ENCODE data around the gene LRRC74A.
"Not testable (repeated sequence)": the region's sequence is repeated elsewhere in the genome, so short reads cannot be mapped to it uniquely, and the experiment has no call there.

Gene LRRC74A

DNA sequence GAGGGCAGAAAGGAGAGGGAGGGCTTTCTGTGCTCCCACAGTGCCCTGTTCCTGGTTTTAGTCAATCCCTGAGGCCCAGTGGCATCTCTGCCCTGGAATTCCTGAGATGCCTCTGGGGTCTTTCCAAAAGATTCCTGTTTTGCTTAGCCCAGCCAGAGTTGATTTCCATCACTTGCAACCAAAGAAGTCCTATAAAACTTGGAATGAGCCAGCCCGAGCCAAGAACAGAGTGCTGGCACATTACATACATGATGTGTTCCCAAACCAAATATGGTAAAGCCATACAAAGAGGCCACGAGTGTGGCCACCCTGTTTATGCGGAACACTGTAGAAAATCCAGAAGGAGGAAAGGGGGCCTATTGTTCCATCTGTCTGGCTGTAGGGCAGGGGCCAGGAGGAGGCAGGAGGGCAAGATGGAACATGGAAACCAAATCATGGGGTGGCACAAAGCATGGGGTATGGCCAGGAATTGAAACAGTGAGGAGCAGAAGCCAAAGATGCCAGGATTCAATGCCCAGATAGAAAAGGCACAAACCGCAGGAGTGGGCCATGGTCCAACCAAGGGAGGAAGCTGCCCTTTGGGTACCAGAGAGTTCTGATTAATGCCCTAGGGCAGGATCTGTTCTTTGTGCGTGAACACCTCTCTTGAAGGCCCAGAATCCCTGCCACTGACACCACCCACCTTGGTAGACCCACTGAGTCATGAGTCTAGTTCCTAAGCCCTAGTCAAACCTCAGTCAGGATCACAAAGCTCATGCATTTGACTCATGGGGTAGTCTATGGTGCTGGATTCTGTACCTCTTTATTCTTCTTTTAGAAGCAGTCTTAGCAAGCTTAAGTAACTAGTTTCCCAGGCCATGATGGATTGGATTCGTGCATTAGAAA lies 75.2 kb downstream of the LRRC74A start:
- Histone ChIP-seq H3K4me3 (ENCODE audit: low read length) (no peak overlapping the region), H3K9me3 (ENCODE audit: insufficient read depth, low read depth, low read length) (peaks cover 6% of the 10 kb centered on the region; the same call in 1 of the 2 replicates), H3K27me3 (ENCODE audit: insufficient read depth, low read length) (no peaks in the 10 kb centered on the region), H3K4me1 (ENCODE audit: insufficient read depth, low read length) (no peaks in the 10 kb centered on the region; the same call in 1 of the 2 replicates), H3K27ac (ENCODE audit: low read length) (no peak overlapping the region), H3K9ac (ENCODE audit: low read depth, low read length) (no peak overlapping the region), H3K36me3 (ENCODE audit: insufficient read depth, low read depth, low read length) (no peaks in the 10 kb centered on the region)

DNA sequence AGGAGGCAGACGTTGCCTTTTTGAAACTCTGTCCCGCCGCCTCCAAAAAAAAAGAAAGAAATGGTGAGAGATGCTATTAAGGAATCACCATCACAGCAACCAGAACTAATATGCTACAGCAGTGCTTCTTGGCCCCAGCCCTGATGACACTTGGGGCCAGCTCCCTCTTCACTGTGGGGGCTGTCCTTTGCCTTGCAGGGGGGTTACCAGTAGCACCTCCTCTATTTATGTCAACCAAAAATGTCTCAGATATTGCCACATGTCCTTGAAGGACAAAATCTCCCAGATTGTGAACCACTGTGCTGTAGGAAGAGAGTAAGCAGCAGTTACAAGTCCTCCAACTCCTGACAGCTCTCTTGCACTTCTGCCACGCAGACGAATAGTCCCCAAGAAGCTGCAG lies 76.4 kb downstream of the LRRC74A start:
- H3K9me3 ChIP-seq (ENCODE audit: insufficient read depth, low read depth, low read length) = peaks cover 6% of the 10 kb centered on the region; the same call in 1 of the 2 replicates
- no peak overlapping the region for H3K9ac ChIP-seq (ENCODE audit: low read depth, low read length)
- H3K4me3 ChIP-seq (ENCODE audit: low read length) = no peak overlapping the region
- H3K36me3 ChIP-seq (ENCODE audit: insufficient read depth, low read depth, low read length) = no peaks in the 10 kb centered on the region
- H3K4me1 ChIP-seq (ENCODE audit: insufficient read depth, low read length) = no peaks in the 10 kb centered on the region; the same call in 1 of the 2 replicates
- H3K27me3 ChIP-seq (ENCODE audit: insufficient read depth, low read length) = no peaks in the 10 kb centered on the region
- no peak overlapping the region for H3K27ac ChIP-seq (ENCODE audit: low read length)

DNA sequence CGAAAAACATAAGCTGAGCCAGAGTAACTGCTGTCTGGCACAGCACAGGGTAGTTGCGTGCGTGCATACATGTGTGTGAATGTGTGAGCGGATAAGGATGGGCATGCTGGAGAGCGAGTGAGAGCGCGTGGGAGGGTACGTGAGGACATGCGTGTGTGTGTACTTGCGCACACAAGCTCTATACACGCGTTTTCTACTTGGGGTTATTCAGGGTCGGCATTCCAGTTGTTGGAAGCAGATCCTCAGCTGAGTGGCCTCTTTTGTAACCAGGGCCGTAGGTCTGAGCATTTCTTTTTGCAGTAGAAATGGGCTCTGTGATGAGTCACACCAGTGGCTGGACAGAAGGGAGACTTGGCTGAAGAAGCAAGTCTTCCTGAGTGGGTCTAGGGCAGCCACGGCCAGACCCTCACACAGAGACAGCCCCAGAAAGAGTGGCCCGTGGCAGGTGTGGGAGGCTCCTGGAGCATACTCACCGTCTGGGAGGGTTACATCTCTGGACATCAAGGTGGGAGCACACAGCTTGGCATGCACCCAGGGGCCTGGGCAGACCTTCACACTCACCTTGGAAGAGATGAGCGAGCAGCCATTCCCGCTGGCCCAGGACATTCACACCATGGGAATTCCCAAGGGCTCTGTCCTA lies 78.0 kb downstream of the LRRC74A start:
- Histone ChIP-seq H3K9me3 (ENCODE audit: insufficient read depth, low read depth, low read length) (peaks cover 3% of the 10 kb centered on the region; the same call in 1 of the 2 replicates), H3K27ac (ENCODE audit: low read length) (no peak overlapping the region), H3K9ac (ENCODE audit: low read depth, low read length) (no peak overlapping the region), H3K4me3 (ENCODE audit: low read length) (no peak overlapping the region), H3K27me3 (ENCODE audit: insufficient read depth, low read length) (no peaks in the 10 kb centered on the region), H3K36me3 (ENCODE audit: insufficient read depth, low read depth, low read length) (no peaks in the 10 kb centered on the region), H3K4me1 (ENCODE audit: insufficient read depth, low read length) (no peaks in the 10 kb centered on the region; the same call in 1 of the 2 replicates)

DNA sequence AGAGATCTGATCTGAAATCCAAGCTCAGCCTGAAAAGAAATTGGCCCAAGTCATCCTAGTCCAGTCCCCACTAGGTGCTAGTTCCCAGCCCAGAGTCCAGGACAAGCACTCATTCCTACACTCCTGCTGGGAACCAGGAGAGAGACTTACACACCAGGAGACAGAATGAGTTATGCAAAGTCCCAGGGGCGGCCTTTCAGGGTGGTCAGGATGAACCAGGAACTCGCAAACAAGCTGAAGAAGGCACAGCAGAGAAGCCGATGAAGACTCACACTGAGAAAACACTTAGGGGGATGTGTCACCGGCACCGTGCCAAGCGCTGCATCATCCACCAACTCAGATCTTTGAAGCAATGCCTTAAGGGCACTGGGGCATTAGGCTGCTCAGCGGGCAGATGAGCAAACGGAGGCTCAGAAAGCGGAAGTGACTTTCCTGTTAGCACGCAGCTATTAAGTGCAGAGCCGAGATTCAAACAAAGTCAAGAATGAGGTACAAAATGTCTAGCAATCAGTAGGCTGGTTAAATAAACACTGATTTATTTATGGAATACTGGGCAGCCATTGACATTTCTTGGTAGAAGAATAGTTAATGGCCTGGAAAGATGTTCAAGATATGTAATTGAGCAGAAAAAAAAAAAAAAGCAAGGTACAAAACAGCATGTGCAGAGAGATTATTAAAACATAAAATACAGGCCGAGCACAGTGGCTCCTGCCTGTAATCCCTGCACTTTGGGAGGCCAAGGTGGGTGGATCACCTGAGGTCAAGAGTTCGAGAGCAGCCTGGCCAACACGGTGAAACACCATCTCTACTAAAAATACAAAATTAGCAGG lies 78.7 kb downstream of the LRRC74A start:
- H3K9ac ChIP-seq (ENCODE audit: low read depth, low read length) = no peak overlapping the region
- H3K27me3 ChIP-seq (ENCODE audit: insufficient read depth, low read length) = no peaks in the 10 kb centered on the region
- H3K9me3 ChIP-seq (ENCODE audit: insufficient read depth, low read depth, low read length) = no peaks in the 10 kb centered on the region; the same call in 1 of the 2 replicates
- H3K27ac ChIP-seq (ENCODE audit: low read length) = no peak overlapping the region
- H3K4me3 ChIP-seq (ENCODE audit: low read length) = no peak overlapping the region
- no peaks in the 10 kb centered on the region for H3K36me3 ChIP-seq (ENCODE audit: insufficient read depth, low read depth, low read length)
- no peaks in the 10 kb centered on the region; the same call in 1 of the 2 replicates for H3K4me1 ChIP-seq (ENCODE audit: insufficient read depth, low read length)

DNA sequence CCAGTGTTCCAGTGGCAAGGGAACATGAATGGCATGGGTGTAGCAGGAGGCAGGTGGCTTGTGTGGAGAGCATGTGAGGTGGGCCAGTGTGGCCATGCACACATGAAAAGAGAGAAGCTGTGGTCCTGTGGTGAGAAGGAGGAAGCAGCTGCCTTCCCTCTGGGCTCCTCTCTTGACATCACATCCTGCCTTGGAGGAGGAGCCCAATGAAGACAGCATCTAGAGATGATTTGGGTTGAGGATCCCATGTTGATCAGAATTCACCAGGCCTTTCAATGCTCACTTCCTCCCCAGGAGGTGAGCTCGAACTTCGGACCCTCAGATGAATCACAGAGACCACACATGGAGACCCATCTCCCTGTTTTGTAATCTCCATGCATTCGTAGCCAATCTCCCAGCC lies 82.6 kb downstream of the LRRC74A start:
- no peaks in the 10 kb centered on the region for H3K27me3 ChIP-seq (ENCODE audit: insufficient read depth, low read length)
- H3K9ac ChIP-seq (ENCODE audit: low read depth, low read length) = no peak overlapping the region
- no peaks in the 10 kb centered on the region for H3K36me3 ChIP-seq (ENCODE audit: insufficient read depth, low read depth, low read length)
- H3K4me3 ChIP-seq (ENCODE audit: low read length) = no peak overlapping the region
- H3K9me3 ChIP-seq (ENCODE audit: insufficient read depth, low read depth, low read length) = no peaks in the 10 kb centered on the region
- no peak overlapping the region for H3K27ac ChIP-seq (ENCODE audit: low read length)
- H3K4me1 ChIP-seq (ENCODE audit: insufficient read depth, low read length) = no peaks in the 10 kb centered on the region; the same call in 1 of the 2 replicates

DNA sequence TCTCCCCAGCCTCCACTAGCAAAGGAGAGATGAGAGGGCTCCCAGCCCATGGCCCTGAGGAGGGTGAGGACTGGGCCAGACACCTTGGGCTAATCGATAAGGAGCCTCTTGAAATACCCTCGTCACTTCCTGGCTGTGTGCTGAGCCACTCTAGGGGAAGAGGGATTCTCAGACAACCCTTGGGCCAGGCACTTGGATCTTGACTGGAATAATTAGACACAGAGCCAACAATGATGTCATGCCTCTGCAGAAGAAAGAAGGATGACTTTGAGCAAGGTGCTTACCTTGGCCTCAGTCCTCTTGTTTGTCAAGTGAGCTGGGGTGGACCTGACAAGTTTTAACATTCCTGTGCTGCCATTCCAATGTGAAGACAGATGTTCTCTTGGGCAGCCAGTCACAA lies 83.1 kb downstream of the LRRC74A start:
- H3K9ac ChIP-seq (ENCODE audit: low read depth, low read length) = no peak overlapping the region
- H3K27ac ChIP-seq (ENCODE audit: low read length) = no peak overlapping the region

DNA sequence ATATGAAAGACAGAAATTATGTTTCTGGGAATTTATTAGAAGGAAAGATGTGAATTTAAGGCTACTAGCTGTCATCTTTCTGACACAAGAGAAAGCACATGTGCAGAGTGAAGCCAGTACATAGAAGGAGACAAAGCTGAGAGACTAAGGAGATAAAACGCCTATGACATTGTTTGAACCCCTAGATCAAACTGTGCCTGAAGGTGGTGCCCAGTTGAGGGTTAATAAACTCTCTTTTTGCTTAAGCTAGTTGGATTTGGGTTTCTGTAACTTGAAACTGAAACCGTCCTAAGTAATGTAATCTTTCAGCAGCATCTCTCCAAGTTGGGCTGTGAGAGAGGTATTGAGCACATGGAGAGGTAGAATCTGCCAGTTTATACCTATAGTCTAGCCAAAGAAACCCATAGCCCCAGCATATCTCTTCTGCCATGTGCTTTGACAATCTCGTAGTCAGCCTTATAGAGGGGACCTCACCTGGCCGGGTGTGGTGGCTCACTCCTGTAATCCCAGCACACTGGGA lies 84.2 kb downstream of the LRRC74A start:
- Histone ChIP-seq H3K4me3 (ENCODE audit: low read length) (no peak overlapping the region), H3K9ac (ENCODE audit: low read depth, low read length) (no peak overlapping the region), H3K4me1 (ENCODE audit: insufficient read depth, low read length) (no peaks in the 10 kb centered on the region; the same call in 1 of the 2 replicates), H3K9me3 (ENCODE audit: insufficient read depth, low read depth, low read length) (no peaks in the 10 kb centered on the region), H3K27ac (ENCODE audit: low read length) (no peak overlapping the region), H3K36me3 (ENCODE audit: insufficient read depth, low read depth, low read length) (no peaks in the 10 kb centered on the region), H3K27me3 (ENCODE audit: insufficient read depth, low read length) (no peaks in the 10 kb centered on the region)

More for the DNA sequence above, 83.1 kb downstream of the LRRC74A start:
- H3K27me3 ChIP-seq (ENCODE audit: insufficient read depth, low read length) = no peaks in the 10 kb centered on the region
- no peaks in the 10 kb centered on the region; the same call in 1 of the 2 replicates for H3K4me1 ChIP-seq (ENCODE audit: insufficient read depth, low read length)
- H3K36me3 ChIP-seq (ENCODE audit: insufficient read depth, low read depth, low read length) = no peaks in the 10 kb centered on the region
- H3K9me3 ChIP-seq (ENCODE audit: insufficient read depth, low read depth, low read length) = no peaks in the 10 kb centered on the region
- no peak overlapping the region for H3K4me3 ChIP-seq (ENCODE audit: low read length)

DNA sequence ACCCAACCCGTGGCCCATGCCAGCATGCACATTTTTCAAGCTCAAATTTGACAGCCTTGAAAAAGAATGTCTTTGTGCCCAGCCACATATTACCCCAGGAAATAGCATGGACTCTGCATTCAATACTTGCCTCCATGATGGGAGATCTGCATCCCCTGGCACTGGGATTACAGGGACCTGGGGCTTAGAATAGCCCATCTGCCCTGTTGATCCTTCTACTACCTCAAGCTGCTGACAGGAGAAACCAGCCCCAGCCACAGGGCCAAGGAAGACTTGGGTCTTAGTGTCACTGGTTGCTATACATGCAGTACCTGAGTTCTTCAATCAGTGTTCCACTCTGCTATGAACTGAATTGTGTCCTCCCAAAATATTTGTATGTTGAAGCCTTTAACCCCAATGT lies 85.3 kb downstream of the LRRC74A start:
- Histone ChIP-seq H3K4me1 (ENCODE audit: insufficient read depth, low read length) (no peaks in the 10 kb centered on the region; the same call in 1 of the 2 replicates), H3K4me3 (ENCODE audit: low read length) (no peak overlapping the region), H3K9ac (ENCODE audit: low read depth, low read length) (no peak overlapping the region), H3K27ac (ENCODE audit: low read length) (no peak overlapping the region), H3K9me3 (ENCODE audit: insufficient read depth, low read depth, low read length) (no peaks in the 10 kb centered on the region), H3K36me3 (ENCODE audit: insufficient read depth, low read depth, low read length) (no peaks in the 10 kb centered on the region), H3K27me3 (ENCODE audit: insufficient read depth, low read length) (no peaks in the 10 kb centered on the region)

DNA sequence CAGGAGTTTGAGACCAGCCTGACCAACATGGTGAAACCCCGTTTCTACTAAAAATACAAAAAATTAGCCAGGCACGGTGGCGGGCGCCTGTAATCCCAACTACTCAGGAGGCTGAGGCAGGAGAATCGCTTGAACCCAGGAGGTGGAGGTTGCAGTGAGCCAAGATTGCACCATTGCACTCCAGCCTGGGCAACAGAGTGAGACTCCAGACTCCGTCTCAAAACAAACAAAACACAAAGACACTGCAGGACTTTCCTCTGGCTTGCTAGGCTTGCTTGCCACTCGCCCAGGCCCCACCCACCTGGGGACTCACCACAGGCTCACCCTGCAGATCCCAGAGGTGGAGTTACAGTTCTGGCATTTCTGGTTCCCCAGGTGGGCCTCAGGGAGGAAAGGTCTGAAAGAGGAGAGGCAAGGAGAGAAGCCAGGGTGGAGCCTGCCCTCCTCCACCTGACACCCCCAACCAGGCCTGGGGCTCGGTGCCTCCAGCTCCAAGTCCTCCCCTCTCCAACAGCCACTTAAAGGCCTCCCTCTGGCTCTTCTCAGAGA lies 88.4 kb downstream of the LRRC74A start:
- H3K27me3 ChIP-seq (ENCODE audit: insufficient read depth, low read length); H3K36me3 ChIP-seq (ENCODE audit: insufficient read depth, low read depth, low read length); H3K9ac ChIP-seq (ENCODE audit: low read depth, low read length); H3K4me3 ChIP-seq (ENCODE audit: low read length); H3K27ac ChIP-seq (ENCODE audit: low read length); H3K9me3 ChIP-seq (ENCODE audit: insufficient read depth, low read depth, low read length): not testable (repeated sequence)
- peaks cover 24% of the 10 kb centered on the region for H3K4me1 ChIP-seq (ENCODE audit: insufficient read depth, low read length)

DNA sequence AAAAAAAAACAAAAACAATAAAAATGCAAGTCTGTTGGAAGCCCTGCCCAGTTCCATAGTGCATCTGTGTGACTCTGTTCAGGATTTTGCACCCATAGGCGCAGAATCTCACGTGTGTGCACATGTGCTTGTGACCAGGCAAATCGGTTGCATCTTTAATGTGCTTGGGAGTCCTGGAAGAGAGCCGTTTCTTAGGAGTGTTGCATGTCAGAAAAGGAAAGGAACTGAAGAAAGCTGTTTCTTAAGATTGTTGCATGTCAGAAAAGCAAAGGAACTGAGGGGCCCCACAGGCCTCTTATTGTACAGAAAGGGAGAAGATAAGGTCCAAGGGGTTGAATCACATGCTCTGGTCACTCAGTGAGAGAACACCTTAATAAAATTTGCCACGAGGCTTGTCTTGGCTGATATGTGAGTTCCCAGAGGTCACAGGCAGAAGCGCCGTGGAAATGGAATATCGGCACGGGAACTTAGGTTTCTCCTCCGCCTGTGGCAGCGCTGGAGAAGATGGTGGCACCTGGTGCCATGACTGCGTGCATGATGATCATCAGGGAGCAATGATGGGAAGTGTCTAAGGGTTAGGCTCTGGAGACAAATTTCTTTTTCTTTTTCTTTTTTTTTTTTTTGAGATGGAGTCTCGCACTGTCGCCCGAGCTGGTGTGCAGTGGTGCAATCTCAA lies 90.0 kb downstream of the LRRC74A start:
- H3K4me1 ChIP-seq (ENCODE audit: insufficient read depth, low read length) = peaks cover 38% of the 10 kb centered on the region

More for the DNA sequence above, 90.0 kb downstream of the LRRC74A start:
- H3K27ac ChIP-seq (ENCODE audit: low read length) = no peak overlapping the region
- no peaks in the 10 kb centered on the region for H3K9me3 ChIP-seq (ENCODE audit: insufficient read depth, low read depth, low read length)
- H3K36me3 ChIP-seq (ENCODE audit: insufficient read depth, low read depth, low read length) = no peaks in the 10 kb centered on the region
- no peak overlapping the region for H3K9ac ChIP-seq (ENCODE audit: low read depth, low read length)
- no peak overlapping the region for H3K4me3 ChIP-seq (ENCODE audit: low read length)
- H3K27me3 ChIP-seq (ENCODE audit: insufficient read depth, low read length) = no peaks in the 10 kb centered on the region

Measured in iPS-20b (cell line).